HG02678 (cell line): Measurements from ENCODE around the gene GBP1.
A peak's percentile ranks its signal among the peaks of the same experiment; 100 is the strongest.
"Not testable (repeated sequence)": the region's sequence is repeated elsewhere in the genome, so short reads cannot be mapped to it uniquely, and the experiment has no call there.

ENCODE experiments used
- ATAC-seq: cut with Tn5 transposase; IDR thresholded peaks from one replicate; pipeline ENCODE4 v1.9.1; 2021; ENCODE audit warnings: mild to moderate bottlenecking, moderate library complexity; ENCODE audit not compliant: unreplicated experiment

GBP1 gene

DNA sequence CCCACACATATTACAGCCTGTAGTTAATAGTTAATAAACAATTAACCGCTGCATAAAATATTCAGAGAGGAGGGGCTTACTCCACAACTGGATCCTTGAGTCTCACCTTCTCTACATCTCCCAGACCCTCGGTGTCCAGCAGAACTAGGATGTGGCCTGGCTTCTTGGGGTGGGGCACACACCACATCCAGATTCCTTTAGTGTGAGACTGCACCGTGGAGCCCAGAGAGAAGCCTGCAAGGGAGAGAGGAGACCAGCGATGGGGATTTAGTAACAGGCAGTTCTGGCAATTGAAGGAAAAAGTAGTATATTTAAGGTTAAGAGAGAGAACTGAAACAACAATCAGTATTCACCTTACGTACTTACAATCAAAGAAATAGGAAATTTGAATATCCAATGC lies 4.9 kb downstream of the GBP1 start:
- ATAC-seq: no peak

DNA sequence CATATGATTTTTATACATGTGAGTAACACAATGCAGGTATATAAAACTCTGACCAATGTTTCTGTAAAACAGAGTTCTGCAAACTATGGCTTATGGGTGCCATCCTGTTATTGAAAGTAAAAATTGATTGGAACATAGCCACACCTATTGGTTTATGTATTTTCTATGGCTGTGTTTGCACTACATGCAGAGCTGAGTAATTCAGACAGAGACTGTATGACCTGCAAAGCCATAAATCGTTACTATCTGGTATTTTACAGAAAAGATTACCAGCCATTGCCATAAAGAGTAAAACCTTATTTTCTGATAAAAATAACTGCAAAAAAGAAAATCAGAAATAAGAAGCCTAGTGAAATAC lies 13.1 kb downstream of the GBP1 start:
- ATAC-seq: no peak

DNA sequence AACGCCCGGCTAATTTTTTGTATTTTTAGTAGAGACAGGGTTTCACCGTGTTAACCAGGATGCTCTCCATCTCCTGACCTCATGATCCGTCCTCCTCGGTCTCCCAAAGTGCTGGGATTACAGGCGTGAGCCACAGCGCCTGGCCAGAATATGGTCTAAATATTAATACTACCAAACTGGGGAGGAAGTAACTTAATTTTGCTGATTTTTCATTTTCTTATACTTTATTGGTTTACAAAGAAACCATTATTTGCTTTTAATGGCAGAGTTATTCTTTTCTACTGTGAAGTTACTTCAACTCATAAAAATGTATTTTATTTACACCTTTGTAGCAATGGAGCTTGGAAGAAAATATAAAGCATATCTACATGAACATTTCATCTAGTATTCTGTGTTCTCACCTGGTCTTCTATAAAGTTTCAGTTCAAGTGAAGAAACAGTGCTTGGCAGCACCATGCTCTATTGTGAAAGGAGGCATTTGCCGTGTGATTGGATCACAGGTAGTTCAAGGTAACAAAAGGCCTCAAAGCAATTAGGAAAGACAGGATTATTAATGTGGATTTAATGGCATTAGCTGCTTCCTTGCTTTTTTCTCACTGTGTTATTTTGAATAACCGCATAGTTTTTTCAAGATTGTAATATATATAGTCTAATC lies 13.6 kb downstream of the GBP1 start:
- no peak for ATAC-seq

DNA sequence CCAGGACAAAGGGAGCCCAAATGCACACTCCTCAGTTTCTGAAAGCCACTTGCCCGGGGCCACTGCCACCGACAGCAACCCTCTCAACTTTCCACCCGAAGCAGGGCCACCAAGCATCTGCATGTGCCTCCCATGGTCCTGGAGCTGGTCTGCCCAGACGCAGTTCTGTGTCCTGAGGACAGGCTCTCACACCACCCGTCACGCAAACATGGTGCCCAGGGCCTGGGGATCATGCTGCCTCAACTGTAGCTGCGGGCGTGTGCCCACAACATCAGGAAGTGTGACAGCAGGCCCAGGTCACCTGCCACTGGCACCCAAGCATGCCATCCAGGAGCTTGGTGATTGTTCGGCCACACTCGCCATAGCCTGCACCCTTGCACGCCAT lies 14.4 kb downstream of the GBP1 start:
- no peak for ATAC-seq

DNA sequence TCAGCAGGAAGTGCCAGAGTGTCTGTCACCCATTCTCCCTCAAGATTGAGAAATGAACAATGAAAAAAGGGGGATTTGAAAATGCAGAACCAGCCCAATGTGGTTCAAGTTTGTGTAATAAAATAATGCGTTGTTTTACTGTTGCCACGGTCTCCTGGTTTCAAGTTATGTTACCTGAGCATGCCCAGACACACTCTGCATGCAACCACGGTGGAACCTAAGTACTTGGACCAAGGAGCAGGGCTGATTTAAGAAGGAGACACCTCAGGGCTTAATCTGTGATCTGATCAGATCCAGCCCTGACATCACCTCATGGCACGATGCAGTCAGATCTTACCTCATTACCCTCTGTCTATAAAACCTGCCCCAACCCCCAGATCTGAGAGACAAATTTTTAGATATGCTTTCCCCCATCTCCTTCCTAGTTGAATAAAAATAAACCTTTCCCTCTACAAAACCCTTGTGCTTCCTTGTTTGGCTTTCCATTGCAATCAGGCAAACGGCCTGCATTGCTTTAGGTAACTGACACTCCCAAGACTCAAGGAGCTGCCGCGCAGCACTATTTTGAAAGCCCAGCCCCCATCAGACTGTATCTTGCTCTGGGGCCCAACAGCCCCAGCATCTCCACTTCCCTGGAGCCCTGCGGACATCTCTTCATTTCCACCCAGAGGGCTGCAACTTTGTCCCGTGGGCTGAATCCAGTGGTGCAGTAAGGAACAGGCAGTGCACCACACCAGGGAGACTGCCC lies 14.9 kb downstream of the GBP1 start:
- ATAC-seq: not testable (repeated sequence)

DNA sequence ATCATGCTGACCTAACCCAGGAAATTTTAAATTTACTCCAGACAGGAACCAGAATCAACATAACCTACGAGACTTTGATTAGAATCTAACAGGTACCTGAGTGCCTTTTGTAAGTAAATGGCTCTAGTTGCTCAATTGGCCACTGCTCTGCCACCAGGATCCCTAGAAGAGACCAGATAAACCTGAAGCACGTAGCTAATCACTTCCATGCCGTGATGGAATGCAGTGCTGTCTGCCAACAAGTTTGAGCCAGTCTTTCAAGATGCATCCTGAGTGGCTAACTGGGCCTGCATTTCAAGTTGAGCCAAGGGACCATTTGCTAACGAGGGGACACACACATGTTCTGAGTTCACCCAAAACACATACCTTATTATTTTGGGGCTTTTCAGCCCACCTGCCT lies 15.8 kb downstream of the GBP1 start:
- ATAC-seq: not testable (repeated sequence)

DNA sequence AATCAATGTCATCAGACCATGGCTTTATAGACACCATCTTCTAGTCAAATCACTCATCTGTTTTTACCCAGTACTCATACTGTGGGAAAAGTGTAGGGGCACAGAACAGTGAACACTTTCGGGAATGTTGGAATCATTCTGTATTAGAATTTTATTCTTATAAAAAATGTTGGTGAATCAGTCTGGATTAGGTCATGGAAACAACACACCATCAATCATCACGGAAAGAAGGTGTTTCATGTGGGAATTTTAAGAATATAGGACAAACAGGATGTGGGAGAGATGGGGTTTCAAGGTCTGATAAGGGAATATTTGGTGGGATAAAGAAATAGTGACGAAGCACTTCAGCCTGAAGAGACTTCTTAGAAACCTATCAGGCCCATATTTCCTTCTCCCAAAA lies 17.3 kb downstream of the GBP1 start:
- no peak for ATAC-seq

DNA sequence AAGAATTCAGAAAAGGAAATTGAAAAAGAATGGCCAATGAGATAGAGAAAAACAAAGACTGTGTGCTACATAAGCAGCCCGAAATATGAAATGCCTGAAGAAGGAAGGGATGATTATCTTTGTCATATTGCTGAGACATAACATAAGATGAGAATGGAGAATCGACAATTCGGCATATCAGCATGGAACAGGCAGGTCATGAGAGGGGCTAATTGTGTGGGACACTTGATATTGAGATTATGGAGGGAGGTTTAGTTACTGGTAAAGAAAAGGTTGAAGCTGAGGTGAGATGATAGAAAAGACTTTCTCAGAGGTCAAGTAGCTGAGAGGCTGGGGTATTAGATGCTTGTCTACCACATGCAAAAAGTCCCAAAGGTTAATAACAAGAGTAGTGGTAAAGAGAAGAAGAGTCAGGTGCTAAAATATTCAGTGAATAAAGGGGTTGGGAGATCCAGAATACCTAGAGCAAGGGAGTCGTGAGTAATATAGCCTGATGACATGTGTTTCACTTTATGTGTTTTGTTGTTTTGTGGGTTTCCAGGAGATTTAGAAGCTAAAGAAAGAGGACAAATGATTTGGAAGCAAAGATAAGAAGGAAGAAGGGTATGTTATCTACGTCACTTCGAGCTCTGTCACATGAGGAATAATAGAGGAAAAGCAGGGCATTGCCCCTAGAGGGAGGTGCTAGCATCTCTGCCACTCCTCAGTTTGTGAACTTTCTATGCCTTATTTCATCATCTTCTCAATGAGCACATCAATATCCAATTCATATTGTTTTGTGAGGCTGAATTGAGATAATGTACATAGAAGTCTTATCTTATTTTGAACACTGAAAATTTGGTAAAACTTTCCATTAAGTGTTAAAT lies 18.5 kb downstream of the GBP1 start:
- ATAC-seq: not testable (repeated sequence)

DNA sequence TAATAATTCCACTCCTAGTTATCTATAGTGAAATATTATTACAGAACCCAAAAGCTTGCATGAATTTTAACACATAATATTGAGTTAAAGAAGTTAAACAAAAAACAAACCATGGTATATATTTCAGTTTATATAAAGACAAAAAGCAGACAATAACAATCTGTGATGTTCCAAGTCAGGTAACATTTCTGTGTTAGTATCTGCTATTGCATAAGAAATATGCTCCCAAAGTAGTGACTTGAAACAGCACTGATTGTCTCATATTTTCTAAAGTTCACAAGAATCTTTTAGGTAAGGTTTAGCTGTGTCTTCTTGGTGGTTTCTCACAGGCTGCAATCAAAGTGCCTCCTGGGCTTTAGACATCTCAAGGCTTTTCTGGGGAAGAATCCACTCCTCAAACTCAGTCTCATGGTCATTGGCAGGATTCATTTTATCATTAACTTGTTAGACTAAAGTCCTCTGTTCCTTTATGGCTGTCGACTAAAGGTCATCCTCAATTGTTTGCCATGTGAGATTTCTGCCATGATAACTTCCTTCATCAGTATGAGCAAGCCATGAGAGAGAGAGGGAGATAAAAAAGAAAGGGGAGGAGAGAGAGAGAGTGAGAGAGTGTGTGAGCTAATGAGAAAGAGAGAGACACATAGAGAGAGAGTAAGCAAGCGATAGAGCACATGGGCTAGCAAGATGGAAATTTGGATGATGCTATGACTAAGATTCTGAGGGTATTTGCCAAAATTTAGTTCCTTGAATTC lies 19.9 kb downstream of the GBP1 start:
- no peak for ATAC-seq

DNA sequence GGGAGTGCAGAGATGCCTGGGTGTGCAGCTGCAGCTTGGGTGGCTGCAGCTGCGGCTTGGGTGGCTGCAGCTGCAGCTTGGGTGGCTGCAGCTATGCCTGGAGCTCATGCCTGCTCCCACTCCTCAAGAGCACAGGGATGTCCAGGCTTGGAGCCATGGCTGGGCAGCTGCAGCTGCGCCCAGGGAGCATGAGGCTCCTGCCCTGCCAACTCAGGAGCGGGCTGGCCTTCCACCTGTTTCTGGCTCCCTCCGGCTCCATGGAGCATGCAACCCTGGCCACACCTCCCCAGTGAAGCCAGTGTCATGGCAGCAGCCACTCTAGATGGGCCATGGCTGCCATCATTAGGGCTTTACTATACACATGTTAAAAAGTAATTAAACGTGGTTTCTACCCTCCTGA lies 21.1 kb downstream of the GBP1 start:
- no peak for ATAC-seq

DNA sequence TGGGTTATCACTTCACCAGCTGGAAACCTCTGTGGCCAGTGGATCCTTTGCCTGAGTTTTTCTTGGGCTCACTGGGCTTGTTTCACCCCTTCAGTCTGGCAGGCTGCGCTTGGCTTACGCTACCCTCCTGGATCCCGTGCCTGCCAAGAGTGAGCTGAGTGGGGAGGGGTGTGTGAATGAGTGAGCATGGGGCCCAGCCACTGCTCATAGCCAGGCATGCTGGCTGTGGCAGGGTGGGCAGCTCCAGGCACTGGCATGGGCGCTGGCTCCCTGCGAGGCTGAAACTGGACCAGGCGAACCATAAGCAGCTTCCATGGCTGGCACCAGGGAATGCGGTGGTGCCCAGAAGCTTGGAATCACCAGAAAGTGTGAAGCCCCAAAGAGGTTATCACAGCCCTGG lies 22.5 kb downstream of the GBP1 start:
- ATAC-seq: no peak

DNA sequence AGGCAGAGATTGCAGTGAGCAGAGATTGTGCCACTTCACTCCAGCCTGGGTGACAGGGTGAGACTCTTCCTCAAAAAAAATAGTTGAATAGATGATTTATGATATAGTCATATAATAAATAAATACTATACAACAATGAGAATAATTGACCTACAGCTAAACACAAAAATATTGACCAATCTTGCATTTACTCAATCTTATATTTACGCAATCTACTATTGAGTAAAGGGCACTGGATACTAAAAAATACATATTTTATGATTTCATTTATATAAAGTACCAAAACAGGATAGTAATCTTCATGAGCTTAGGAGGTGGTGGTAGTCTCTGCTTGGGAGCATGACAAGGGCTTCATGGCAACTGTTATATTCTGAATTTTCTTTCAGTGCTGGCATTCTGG lies 23.3 kb downstream of the GBP1 start:
- ATAC-seq: no peak

DNA sequence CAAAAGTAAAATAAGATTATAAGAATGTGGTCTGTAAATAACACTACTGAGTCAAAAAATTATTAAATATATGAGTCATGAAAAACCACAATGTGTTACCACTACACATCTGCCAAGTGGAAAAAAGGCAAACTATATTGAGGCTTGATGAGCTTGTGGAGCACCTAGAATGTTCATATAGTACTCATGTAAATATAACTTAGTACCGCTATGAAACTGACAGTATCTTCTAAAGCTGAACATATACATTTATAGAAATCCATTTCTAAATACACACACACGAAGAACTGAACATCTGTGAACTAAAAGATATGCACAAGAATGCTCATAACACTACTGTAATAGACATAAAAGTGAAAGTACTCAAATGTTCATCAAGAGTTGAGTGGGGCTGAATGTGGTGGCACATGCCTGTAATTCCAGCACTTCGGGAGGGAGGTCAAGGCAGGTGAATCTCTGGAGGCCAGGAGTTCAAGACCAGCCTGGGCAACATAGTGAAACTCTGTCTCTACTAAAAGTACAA lies 23.8 kb downstream of the GBP1 start:
- peak; percentile 99 for ATAC-seq

DNA sequence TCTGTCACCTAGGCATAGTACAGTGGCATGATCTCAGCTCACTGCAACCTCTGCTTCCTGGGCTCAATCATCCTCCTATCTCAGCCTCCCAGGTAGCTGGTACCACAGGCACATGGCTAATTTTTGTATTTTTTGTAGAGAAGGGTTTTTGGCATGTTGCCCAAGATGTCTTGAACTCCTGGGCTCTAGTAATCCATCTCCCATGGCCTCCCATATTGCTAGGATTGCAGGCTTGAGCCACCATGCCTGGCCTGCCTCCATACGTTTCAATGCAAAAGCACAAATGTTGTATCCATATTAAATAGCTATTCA lies 24.7 kb downstream of the GBP1 start:
- no peak for ATAC-seq

DNA sequence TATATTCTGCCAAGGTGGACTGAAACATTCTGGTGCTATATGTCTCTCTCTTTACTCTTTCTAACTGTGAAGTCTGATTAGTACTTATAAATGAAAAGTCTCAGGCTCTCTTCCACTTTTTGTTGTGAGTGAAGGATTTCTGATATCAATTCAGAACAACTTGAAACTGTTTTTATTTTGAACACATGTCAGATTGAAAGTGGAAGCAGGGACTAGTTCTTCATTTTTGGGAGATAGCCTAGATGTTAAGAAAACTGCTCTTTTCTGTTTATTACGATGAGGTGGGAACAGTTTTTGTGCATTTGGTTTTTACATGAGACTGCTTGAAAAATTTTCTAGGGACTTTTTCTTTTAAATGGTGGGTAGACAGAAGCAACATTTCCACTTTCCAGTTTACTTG lies 27.8 kb downstream of the GBP1 start:
- ATAC-seq: no peak

DNA sequence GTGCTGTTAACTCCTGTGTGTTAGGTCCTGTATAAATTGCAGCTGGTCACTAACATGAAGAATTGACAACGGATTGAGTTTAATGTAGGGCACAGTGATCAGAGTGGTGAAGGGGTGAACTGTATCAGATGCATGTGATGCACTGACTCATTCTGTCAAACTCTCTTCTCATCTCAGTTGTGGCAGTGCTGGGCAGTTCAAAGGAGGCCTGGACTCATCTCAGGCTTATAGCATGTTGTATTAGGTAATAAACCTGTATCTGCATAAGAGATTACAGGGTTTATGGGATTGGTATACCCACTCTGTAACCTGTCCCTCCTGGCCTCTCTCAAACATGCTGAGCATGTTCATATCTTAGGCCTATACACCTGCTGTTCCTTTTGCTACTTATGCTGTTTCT lies 29.9 kb downstream of the GBP1 start:
- ATAC-seq: no peak

DNA sequence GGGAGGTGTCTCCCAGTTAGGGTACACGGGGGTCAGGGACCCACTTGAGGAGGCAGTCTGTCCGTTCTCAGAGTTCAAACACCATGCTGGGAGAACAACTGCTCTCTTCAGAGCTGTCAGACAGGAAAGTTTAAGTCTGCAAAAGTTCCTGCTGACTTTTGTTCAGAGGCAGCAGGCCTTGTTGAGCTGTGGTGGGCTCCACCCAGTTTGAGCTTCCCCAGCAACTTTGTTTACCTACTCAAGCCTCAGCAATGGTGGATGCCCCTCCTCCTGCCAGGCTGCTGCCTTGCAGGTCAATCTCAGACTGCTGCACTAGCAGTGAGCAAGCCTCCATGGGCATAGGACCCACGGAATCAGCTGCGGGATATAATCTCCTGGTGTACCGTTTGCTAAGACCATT lies 31.0 kb downstream of the GBP1 start:
- ATAC-seq: not testable (repeated sequence)

DNA sequence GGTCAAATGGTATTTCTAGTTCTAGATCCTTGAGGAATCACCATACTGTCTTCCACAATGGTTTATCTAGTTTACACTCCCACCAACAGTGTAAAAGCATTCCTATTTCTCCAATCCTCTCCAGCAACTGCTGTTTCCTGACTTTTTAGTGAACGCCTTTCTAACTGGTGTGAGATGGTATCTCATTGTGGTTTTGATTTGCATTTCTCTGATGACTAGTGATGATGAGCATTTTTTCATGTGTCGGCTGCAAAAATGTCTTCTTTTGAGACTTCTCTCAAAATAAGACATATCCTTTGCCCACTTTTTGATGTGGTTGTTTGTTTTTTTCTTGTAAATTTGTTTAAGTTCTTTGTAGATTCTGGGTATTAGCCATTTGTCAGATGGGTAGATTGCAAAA lies 36.0 kb downstream of the GBP1 start:
- not testable (repeated sequence) for ATAC-seq

DNA sequence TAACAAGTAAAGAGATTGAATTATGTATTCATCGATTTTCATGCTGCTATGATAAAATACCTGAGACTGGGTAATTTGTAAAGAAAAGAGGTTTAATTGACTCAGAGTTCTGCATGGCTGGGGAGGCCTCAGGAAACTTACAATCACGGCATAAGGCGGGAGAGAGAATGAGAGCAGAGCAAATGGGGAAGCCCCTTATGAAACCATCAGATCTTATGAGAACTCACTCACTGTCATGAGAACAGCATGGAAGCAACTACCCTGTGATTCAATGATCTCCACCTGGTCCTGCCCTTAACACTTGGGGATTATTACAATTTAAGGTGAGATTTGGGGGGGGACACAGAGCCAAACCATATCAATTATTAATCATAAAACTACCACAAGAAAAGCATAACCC lies 39.1 kb downstream of the GBP1 start:
- no peak for ATAC-seq

DNA sequence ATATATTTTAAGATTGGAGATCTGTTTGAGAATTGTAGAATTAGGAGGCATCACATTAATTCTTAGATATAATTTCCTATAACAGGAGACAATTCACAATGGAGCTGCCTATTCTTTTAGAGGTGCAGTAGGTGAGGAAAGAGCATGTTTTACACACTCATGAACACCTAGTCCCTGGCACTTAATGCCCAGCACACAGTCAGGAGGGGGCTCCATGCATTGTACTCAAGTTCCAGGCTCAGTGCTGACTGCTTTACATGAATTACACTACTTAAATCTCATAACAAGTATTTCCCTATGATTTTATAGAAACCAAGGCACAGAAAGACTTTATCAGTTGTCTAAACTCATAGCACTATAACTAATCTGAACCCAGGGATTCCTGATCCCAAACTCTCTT lies 42.0 kb downstream of the GBP1 start:
- no peak for ATAC-seq
